Nephron progenitor cell (in vitro differentiated cells): Measurements from ENCODE around the gene YTHDF1.

Source experiments
- DNase-seq: peaks from one replicate; pipeline ENCODE4 v3.0.0; 2021
- H3K27ac Mint-ChIP-seq: 2 replicates; pipeline ENCODE4 v1.8.0; 2021; ENCODE audit warnings: mild to moderate bottlenecking, moderate library complexity, mixed read lengths
- H3K27me3 Mint-ChIP-seq: 2 replicates; pipeline ENCODE4 v1.8.0; 2021; ENCODE audit warnings: mild to moderate bottlenecking, low read depth, mixed read lengths; ENCODE audit not compliant: poor library complexity
- H3K36me3 Mint-ChIP-seq: 2 replicates; pipeline ENCODE4 v1.8.0; 2021; ENCODE audit warnings: low read depth, mixed read lengths
- H3K4me1 Mint-ChIP-seq: 2 replicates; pipeline ENCODE4 v1.8.0; 2021; ENCODE audit warnings: mixed read lengths
- H3K4me3 Mint-ChIP-seq: 2 replicates; pipeline ENCODE4 v1.8.0; 2021; ENCODE audit warnings: mild to moderate bottlenecking, moderate library complexity, mixed read lengths
- H3K9me3 Mint-ChIP-seq: 2 replicates; pipeline ENCODE4 v1.8.0; 2021; ENCODE audit warnings: mild to moderate bottlenecking, moderate library complexity, mixed read lengths
- TF ChIP-seq, protein P1 (sequence below): fragments of 200-600 bp; sonication (generic); IDR thresholded peaks from 2 replicates; pipeline ENCODE4 v1.5.0; 2021; ENCODE audit warnings: antibody characterized with exemption

YTHDF1 gene

DNA sequence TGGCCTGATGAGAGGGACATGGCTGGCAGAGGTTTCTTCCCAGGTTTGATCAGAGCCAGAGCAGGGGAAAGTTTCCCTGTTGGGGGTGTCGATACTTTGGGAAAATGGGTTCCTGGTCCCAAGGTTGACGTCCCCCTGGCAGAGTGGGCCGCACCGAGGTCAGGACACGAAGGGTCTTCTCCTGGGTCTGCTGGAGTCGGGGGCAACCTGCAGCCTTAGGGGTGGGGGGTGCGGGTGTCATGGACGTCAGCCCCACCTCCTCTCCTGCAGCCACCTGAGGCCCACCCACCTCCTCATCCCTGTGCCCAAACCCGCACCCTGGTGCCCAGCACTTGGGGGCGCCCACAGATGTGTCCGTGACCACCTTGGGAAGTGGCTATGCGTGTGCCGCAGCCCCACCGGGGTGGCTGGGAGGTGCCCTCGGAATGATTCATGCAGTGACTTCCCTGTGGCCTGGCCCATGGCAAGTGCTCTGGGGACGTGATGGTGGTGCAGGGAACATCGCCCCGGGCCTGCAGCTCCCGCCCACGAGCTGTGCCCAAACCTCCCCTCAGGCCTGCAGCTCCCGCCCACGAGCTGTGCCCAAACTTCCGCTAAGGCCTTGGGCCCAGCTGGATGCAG, 64.9 kb downstream of the YTHDF1 start:
- no peak overlapping the region for H3K27ac Mint-ChIP-seq
- TF ChIP-seq, protein P1, sequence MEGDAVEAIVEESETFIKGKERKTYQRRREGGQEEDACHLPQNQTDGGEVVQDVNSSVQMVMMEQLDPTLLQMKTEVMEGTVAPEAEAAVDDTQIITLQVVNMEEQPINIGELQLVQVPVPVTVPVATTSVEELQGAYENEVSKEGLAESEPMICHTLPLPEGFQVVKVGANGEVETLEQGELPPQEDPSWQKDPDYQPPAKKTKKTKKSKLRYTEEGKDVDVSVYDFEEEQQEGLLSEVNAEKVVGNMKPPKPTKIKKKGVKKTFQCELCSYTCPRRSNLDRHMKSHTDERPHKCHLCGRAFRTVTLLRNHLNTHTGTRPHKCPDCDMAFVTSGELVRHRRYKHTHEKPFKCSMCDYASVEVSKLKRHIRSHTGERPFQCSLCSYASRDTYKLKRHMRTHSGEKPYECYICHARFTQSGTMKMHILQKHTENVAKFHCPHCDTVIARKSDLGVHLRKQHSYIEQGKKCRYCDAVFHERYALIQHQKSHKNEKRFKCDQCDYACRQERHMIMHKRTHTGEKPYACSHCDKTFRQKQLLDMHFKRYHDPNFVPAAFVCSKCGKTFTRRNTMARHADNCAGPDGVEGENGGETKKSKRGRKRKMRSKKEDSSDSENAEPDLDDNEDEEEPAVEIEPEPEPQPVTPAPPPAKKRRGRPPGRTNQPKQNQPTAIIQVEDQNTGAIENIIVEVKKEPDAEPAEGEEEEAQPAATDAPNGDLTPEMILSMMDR: no peak
- peaks cover 29% of the 10 kb centered on the region for H3K9me3 Mint-ChIP-seq
- no peak overlapping the region for H3K4me3 Mint-ChIP-seq
- H3K36me3 Mint-ChIP-seq: peaks cover 7% of the 10 kb centered on the region
- DNase-seq: no peak
- H3K27me3 Mint-ChIP-seq: peaks cover 59% of the 10 kb centered on the region
- H3K4me1 Mint-ChIP-seq: peaks cover 4% of the 10 kb centered on the region

- Mint-ChIP-seq H3K4me1 (peaks cover 4% of the 10 kb centered on the region), H3K27me3 (peaks cover 60% of the 10 kb centered on the region), H3K9me3 (peaks cover 29% of the 10 kb centered on the region), H3K27ac (no peak overlapping the region), H3K36me3 (peaks cover 7% of the 10 kb centered on the region), H3K4me3 (no peak overlapping the region)
- DNase-seq: no peak
- TF ChIP-seq, protein P1: no peak
Observed at GRCh38 chr20:63150391-63150898, 65.5 kb downstream of the YTHDF1 start.

DNA sequence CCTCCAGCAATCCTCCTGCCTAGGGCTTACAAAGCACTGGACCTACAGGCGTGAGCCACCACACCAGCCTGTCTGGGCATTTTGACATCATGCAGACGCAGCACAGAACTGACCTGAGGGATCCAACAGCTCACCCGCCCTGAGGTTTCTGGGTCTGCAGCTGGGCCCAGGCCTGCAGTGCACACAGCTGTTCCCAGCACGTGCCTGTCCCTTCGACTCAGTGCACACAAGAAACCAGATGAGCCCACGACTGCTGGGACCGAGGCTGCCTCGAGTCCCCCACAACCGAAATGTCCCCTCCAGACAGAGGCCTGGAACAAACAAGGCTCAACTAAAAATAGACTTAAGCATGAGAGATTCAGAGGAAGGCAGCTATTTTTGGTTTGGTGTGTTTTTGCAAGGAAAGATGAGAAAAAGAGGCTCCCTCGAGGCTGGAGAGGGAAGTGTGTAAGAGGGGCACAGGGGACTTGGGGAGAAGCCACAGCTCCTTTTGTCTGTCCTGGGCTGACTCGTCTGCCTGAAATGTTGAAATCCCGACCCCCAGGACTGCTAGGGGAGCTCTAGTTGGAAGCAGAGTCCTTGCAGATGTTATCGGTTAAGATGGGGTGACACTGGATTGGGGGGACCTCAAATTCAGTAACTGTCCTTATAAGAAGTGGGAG, 66.3 kb downstream of the YTHDF1 start:
- peaks cover 7% of the 10 kb centered on the region for H3K36me3 Mint-ChIP-seq
- H3K27me3 Mint-ChIP-seq: peaks cover 61% of the 10 kb centered on the region
- peaks cover 4% of the 10 kb centered on the region for H3K4me1 Mint-ChIP-seq
- no peak for DNase-seq
- H3K4me3 Mint-ChIP-seq: no peak overlapping the region
- H3K27ac Mint-ChIP-seq: no peak overlapping the region
- TF ChIP-seq, protein P1: no peak
- peaks cover 29% of the 10 kb centered on the region for H3K9me3 Mint-ChIP-seq

GRCh38 chr20:63148696-63149095, 67.2 kb downstream of the YTHDF1 start:
- H3K27ac Mint-ChIP-seq: no peak overlapping the region
- peaks cover 29% of the 10 kb centered on the region for H3K9me3 Mint-ChIP-seq
- H3K27me3 Mint-ChIP-seq: peaks cover 60% of the 10 kb centered on the region
- peaks cover 7% of the 10 kb centered on the region for H3K36me3 Mint-ChIP-seq
- H3K4me1 Mint-ChIP-seq: peaks cover 4% of the 10 kb centered on the region
- TF ChIP-seq, protein P1: no peak
- H3K4me3 Mint-ChIP-seq: no peak overlapping the region
- no peak for DNase-seq

DNA sequence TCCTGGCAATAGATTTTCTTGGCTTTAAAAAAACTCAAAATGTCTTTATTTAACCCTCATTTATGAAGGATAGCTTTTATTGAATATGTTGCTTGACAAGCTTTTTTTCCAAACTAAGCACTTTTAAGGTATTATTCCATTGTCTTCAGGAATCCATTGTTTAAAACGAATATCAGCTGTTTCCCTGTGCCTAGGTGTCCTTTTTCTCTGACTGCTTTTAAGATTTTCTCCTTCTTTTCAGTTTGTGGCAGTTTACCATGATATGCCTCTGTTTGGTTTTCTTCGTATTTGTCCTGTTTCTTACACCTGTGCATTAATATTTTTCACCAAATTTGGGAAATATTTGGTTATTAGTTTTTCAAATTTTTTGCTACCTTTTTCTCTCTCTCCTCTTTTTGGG, 68.4 kb downstream of the YTHDF1 start:
- DNase-seq: no peak

More for the DNA sequence above, 68.4 kb downstream of the YTHDF1 start:
- TF ChIP-seq, protein P1: no peak
- peaks cover 4% of the 10 kb centered on the region for H3K4me1 Mint-ChIP-seq
- H3K9me3 Mint-ChIP-seq: peaks cover 36% of the 10 kb centered on the region
- H3K27me3 Mint-ChIP-seq: peaks cover 62% of the 10 kb centered on the region
- H3K36me3 Mint-ChIP-seq: peaks cover 7% of the 10 kb centered on the region
- no peak overlapping the region for H3K4me3 Mint-ChIP-seq
- no peak overlapping the region for H3K27ac Mint-ChIP-seq
